GM18868 (cell line): ENCODE data around the gene ATL1.
A peak's percentile ranks its signal among the peaks of the same experiment; 100 is the strongest.
"Not testable (repeated sequence)": the region's sequence is repeated elsewhere in the genome, so short reads cannot be mapped to it uniquely, and the experiment has no call there.

ENCODE experiments used
- ATAC-seq: cut with Tn5 transposase; IDR thresholded peaks from one replicate; pipeline ENCODE4 v1.9.1; 2021; ENCODE audit warnings: mild to moderate bottlenecking, moderate library complexity; ENCODE audit not compliant: unreplicated experiment

ATL1 gene

DNA sequence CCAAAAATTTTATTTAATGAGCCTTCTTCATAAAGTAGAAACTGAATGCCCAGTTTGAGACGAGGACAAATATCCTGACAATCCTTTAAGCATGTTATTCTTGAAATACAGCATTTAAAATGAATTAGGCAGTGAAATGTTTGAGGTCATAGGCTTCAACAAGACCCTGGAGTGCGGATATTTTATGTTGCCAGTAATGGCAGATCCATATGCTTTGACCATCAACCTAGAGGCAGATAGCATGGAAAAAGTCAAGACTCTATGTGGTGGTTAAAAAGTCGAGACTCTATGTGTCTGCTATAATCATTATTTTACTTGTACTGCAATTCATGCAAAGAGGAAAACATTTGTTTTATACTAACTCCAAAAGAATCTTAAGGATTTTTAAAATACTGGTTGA lies 25.5 kb upstream of the ATL1 start:
- ATAC-seq: no peak

DNA sequence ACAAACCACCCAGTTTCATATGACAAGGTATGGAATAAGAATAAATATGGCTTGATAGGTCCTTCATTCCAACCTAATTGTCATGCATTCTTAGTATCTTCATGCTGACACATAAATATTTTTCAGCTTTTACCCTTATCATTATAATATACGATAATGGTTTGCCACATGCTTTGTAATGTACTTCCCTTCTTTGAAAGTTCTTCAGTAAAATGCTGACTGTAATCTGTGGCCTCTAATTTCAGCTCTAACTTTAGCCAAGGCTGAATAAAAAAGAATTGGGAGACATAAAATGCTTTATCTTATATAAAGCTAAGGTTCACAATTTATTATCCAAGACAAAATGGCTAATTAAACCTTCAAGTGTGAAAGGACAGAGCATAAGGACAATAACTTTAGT lies 24.9 kb upstream of the ATL1 start:
- no peak for ATAC-seq

DNA sequence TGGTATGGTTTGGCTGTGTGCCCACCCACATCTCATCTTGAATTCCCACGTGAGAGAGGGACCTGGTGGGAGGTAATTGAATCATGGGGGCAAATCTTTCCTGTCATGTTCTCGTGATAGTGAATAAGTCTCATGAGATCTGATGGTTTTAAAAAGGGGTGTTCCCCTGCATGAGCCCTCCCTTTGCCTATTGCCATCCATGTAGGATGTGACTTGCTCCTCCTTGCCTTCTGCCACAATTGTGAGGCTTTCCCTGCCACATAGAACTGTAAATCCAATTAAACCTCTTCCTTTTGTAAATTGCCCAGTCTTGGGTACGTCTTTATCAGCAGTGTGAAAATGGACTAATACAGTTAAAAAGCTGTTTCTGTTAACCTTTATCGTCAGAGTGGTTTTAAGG lies 21.9 kb upstream of the ATL1 start:
- not testable (repeated sequence) for ATAC-seq

DNA sequence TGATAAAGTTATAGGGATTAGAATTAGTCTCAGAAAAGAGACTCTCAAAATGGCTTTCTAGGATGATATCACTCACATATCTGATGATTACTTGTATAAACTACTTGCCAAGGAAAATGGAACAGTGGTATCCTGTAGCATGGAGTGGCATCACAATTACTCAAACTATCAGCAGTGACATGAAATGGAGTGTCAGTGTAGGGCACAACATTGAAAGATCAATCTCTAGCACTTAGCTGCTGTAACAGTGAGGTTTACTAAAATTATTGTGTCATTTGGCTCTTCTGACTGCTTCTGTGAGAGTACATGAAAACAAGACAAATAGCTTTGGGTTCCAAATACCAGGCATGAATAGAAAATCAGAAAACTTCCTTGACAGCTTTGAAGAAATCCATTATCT lies 20.9 kb upstream of the ATL1 start:
- no peak for ATAC-seq

DNA sequence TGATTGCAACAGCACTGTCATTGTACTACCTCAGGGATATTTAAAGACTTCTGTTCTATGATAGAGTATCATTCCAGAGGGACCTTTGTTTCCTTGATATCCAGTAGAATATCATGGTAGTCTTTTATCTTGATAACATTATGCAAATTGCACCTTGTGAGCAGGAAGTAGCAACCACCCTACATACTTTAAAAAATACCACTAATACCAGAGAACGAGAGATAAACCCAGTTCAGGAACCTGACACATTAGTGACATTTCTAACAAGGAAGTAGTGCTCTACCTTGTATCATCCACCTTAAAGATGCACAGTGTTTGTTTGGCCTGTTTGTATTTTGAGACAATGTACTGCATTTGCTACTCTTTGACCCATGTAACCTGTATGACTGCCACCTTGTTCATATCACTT lies 18.8 kb upstream of the ATL1 start:
- ATAC-seq: peak; percentile 41

DNA sequence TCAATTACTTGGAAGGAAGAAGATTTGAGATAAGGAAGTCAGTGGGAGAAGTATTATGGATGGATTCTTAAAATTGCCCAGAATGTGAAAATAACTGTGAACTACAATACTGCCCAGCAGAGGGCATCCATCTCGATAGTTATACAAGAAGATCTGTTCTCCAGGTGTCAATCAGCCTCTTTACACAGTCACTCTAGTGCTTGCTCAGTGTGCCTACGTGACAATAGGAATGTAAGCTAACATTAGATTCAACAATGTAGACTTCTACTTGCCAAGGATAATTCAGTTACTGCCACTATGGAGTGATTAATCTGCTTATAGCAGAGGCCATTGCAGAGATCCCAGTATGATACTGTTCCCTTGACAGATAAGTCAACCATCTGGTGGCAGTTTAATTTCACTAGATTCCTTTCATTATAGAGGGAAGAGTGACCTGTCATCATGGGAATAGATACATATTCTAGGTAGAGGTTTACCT lies 17.0 kb upstream of the ATL1 start:
- ATAC-seq: peak; percentile 83

DNA sequence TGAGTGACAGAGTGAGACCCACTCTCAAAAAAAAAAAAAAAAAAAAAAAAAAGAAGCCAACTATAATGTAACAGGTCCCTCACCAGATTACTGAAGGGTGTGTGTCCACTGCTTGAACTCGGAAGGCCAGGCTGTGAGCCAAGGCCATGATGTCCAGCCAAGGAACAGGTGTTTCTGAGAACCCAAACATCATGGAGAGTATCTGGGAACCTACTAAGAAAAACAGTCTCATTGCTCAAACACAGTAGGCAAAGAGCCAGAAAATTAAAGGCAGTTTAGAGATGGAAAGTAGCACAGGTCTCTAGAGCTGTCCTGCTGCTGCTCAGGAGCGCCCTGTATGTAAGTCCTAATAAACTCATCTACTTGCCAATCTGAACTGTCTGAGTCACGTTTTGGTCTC lies 15.0 kb upstream of the ATL1 start:
- no peak for ATAC-seq

DNA sequence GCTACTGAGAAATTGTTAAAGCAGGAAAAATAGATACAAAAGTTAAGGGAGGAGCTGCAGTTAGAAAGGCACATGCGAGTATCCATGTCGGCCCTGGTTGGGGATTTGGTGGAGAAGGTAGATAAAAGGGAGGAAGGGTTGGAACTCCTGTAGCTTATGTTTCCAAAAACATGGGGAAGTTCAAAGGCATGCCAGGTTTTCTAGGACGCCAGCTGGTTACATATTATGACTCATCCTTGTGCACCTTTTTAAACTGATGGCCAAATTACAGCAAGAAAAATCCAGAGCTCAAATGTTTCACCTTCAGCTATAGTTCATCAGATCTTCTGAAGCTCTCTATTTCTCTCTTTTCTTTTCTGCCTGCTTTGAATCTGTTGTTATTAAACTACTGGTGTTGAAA lies 14.3 kb upstream of the ATL1 start:
- no peak for ATAC-seq

DNA sequence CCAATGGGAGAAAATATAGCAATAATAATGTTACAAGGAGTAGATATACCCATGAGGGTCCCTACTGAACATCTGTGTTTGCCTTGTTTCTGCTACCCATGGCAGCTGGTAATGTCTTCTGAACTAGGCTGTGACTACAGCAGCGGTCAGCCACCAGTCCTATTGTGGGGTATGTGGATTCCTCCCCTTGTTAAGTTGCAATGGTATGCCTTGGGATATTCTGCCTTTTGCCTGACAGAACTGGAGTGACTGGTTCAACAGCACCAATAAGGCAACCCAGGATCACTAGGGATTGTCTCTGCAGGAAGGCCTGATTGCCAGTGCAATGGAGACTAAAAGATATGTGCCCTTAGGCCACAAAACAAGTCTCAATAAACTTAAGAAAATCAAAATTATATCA lies 9.7 kb upstream of the ATL1 start:
- ATAC-seq: no peak

DNA sequence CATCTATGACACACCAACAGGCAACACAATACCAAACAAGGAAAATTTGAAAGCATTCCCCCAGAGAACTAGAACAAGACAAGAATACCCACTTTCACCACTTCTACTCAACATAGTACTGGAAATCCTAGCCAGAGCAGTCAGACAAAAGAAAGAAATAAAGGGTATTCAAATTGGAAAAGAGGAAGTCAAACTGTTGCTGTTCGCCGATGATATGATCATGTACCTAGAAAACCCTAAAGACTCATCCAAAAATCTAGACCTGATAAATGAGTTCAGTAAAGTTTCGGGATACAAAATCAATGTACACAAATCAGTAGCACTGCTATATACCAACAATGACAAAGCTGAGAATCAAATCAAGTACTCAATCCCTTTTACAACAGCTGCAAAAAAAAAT lies 8.1 kb upstream of the ATL1 start:
- ATAC-seq: no peak

DNA sequence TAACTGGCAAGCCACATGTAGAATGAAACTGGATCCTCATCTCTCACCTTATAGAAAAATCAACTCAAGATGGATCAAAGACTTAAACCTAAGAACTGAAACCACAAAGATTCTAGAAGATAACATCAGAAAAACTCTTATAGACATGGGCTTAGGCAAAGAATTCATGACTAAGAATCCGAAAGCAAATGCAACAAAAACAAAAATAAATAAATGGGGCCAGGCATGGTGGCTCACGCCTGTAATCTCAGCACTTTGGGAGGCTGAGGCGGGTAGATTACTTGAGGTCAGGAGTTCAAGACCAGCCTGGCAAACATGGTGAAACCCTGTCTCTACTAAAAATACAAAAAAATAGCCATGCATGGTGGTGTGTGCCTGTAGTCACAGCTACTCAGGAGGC lies 7.1 kb upstream of the ATL1 start:
- ATAC-seq: not testable (repeated sequence)

DNA sequence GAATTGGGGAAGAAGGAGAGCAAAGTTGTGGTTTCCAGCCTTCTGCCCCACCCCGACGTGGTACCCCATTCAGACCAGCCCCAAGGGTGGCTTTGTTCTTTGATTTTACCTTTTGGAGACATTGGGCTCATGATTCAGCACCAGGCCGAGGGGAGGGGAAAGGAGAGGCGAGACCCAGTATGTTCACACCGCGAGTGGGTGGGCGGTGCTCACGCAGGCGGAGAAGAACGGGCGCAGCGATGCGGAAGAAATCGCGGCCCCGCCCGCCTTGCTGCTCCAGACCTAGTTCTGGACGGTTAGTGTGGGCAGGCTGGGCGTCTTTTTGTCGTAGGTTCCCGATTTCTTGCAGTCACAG lies 963 bp downstream of the ATL1 start:
- ATAC-seq: peak; percentile 24

DNA sequence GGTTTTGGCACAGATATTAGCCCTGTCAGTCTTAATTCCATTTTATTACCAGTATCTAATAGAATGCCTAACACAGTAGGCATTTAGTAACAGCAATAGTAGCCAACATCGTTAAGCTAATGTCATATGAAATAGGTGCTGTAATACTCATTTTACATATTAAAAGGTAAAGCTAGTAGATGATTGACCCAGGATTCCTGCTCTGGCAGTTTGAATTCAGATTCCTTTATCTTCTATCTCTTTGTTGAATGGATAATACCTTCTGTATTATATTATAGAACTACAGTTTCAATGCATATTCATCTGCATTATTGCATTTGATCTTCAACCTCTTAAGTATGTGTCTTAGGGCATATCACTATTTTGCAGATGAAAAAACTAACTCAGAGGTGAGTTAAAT lies 2.9 kb downstream of the ATL1 start:
- no peak for ATAC-seq

DNA sequence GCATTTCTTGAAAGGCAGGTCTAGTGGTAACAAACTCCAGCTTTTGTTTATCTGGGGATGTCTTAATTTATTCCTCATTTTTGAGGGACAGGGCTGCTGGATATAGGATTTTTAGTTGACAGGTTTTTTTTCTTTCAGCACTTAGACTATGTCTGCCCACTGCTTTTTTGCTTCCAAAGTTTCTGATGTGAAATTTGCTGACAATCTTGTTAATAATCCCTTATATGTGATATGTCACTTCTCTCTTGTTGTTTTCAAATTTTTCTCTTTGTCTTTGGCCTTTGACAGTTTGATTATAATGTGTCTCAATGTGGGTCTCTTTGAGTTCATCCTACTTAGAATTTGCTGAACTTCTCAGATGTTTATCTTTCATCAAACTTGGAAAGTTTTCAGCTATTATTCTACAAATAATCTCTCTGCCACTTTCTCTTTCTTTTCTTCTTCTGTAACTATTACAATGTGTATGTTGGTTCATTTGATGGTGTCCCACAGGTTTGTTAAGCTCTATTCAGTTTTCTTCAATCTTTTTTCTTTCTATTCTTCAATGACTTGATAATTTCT lies 9.8 kb downstream of the ATL1 start:
- no peak for ATAC-seq

DNA sequence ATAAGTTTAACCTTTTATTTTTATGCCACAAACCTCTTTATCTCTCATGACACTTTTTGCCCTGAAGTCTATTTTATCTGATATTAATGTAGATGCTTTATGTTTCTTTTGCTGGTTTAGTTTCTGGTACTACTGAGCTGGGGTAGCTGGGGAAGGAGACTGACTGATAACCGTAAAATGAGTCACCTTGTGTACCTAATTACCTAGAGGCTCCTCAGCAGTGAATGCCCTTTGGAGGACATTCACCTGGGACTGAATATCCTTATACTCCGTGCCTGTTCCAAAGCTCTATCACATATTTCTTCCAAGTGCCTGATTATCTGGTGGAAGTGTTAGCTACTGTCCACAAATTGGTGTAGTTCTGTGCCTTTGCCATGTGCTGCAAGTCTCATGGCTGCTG lies 13.9 kb downstream of the ATL1 start:
- no peak for ATAC-seq

DNA sequence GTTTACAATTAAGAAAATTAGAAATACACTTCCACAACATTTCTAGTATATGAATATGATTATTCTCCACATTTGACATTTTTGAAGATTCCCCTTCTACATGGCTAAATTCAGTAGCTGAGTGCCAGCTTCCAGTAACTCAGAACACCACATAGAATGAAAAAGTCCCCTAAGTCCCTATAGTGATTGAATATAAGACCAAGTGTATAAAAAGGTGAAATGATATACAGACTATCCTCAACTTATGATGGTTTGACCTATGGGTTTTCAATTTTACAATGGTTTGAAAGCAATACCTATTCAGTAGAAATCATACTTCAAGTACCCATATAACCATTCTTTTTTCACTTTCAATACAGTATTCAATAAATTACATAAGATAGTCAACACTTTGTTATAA lies 15.8 kb downstream of the ATL1 start:
- ATAC-seq: no peak

DNA sequence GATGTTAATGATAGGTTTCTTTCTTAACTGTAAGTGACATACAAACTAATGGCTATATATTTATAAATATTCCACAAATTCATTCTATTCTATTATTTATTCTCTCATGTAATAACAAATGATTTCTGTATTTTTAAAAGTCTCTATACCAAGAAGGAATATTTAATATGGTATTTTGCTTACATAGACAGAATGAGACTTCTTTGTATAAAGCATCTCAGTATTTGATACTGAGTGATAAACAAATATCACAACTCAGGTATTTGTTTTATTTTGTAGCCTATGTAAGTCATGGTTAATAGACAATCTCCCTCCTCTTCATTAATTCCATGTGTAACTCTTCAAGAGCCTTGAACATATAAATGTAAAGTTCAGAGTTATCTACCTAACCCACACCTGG lies 18.0 kb downstream of the ATL1 start:
- ATAC-seq: no peak

DNA sequence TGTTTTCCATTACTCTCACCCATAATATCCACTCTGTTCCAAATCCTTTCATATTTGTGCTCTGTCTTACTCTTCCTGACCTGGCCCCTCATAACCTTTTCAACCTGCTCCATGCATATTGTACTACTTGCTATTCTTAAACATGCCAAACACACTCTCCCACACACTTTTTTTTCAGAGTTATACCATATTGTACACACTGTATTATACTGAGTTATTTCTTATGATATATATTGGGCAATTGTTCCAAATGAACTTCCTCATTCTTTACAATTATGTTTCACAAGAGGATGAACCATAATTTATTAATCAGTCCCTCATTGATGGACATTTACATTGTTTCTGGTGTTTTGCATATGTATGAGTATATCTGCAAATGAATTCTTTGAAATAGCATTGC lies 18.5 kb downstream of the ATL1 start:
- no peak for ATAC-seq

DNA sequence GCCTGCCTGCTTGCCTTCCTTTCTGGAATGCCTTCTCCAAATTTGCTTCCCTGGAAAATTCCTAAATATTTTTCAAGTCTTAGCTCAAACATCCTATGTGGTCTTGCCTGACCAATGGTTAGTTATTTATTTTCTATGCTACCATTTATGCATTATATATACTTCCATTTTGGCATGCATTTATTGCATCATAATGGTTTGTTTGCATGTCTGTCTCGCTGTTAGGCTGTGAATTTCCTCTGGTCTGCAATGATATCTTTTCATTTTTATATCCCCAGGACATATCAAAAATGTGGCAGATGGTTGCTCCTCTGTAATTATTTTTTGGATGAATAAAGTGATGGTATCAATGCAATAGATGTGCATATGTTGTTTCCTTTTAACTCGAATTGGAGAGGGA lies 30.5 kb downstream of the ATL1 start:
- ATAC-seq: no peak

DNA sequence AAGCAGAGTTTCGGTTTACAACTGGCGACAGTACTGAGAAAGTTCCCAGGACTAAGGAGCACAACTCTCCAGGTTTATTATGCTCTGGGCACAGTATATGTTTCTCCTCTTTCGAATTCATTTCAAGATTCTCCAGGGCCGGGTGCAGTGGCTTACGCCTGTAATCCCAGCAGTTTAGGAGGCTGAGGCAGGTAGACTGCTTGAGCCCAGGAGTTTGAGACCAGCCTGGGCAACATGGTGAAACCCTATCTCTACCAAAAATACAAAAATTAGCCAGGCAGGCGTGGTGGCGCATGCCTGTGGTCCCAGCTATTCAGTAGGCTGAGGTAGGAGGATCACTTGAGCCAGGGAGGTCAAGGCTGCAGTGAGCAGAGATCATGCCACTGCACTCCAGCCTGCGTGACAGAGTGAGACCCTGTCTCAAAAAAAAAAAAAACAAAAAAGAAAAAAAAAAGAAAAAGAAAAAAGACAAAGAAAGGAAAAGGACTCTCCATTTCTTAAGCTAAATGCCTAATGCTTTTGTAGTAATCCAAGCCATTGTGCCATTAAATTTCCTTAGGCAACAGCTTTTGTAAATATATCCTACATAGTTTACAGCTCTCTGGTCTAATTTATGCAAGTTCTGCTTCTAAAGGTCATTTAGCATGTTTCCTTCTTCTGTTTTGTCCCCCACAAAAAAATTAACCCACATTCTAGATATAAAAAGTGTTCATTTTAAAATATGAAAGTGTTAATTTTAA lies 34.8 kb downstream of the ATL1 start:
- ATAC-seq: no peak

DNA sequence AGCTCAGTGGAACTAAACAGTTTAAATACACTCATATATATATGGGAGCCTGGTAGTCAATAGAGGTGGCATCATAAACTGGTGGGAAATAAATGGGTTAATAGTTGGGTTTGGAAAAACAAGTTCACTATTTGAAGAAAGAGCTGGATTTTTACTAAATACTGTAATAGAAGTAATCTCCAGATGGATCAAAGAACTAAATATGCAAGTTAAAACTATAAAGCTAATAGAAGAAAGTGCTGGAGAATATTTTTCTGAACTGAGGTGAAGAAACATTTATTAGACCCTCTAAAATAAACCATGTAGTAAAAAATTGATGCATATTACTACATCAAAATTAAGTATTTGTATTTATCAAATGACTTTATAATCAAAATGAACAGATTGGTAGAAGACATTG lies 38.8 kb downstream of the ATL1 start:
- no peak for ATAC-seq

DNA sequence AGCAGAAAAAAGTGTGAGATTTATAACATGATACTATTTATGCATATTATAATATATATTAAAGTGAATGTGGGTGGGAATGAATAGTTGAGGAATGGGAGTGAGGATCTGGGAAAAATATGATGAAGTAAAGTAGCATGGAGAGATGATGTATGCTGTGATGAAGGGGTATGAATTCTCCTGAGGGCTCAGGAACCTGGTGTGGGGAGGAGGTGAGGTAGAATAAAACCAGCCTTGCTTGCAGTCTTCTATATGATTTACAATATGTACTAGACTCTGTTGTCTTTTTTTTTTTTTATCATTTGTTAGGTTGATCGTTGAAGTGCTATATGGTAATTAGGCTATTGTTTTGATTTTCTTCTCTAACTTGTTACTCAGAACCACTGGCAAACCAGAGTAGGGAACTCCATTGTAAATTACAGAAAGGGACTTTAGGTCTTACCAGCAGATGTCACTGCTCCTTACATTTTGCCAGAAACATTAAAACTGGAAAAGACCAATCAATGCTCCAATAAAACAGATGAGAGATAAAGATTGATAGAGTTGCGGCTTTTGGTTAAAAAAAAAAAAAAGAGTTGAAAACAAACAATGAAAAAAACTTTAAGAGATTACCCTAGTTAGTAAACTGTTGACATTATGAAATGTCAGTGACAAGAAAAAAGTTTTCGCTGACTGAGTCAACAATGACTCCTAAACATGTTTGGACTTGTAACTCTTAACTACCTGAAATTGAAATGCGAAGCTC lies 39.9 kb downstream of the ATL1 start:
- ATAC-seq: no peak
